Spinal cord (tissue), 10 donors: ENCODE data around the gene P2RY14. TPM values are rescaled to one million over a fixed set of nuclear protein-coding genes. Genes with fewer than 3 reads are reported as not detected.
"Not testable (repeated sequence)": the region's sequence is repeated elsewhere in the genome, so short reads cannot be mapped to it uniquely, and the experiment has no call there.

Experiments
- DNase-seq, 6 donors: peaks; one replicate each; pipeline versions ENCODE4 v3.0.0 to v3.0.0-alpha.2; 2013 to 2015; ENCODE audit warnings: low spot score in 6 of 6, low read depth in 4 of 6
- H3K27ac ChIP-seq: one replicate; pipeline ENCODE4 v1.5.1; 2013; ENCODE audit warnings: low read depth, low read length, control low read depth
- H3K27me3 ChIP-seq: one replicate; pipeline ENCODE4 v1.6.1; 2013; ENCODE audit warnings: low read length; ENCODE audit not compliant: control insufficient read depth, insufficient read depth
- H3K36me3 ChIP-seq: one replicate; pipeline ENCODE4 v1.6.1; 2013; ENCODE audit warnings: low read length; ENCODE audit not compliant: control insufficient read depth, insufficient read depth
- H3K4me1 ChIP-seq: one replicate; pipeline ENCODE4 v1.6.1; 2013; ENCODE audit warnings: low read length; ENCODE audit not compliant: control insufficient read depth, insufficient read depth
- H3K4me3 ChIP-seq: one replicate; pipeline ENCODE4 v1.5.1; 2013; ENCODE audit warnings: low read depth, low read length, control low read depth
- H3K9me3 ChIP-seq: one replicate; pipeline ENCODE4 v1.6.1; 2013; ENCODE audit warnings: low read length; ENCODE audit not compliant: control insufficient read depth, insufficient read depth
- WGBS: methylation state at CpG from one replicate; pipeline ENCODE4 v1.1.5; 2013; ENCODE audit warnings: missing lambda C conversion rate; ENCODE audit not compliant: insufficient coverage; 5-methylcytosine and 5-hydroxymethylcytosine counted together
- polyA plus RNA-seq, 2 donors: library from polyadenylated mRNA; unstranded; fragments of 120-200 nt; gene quantifications; one replicate each; pipeline ENCODE4 v1.2.1, GENCODE V29; 2013; ENCODE audit not compliant: insufficient read length in 2 of 2
- total RNA-seq, 2 donors: library from RNA; depleted of rRNA in 1 of 2; stranded (reverse); fragments of 120-200 nt in 1 of 2; fragments of >200 nt in 1 of 2; gene quantifications; one replicate each; pipeline versions ENCODE4 v1.2.3 to v1.2.4, GENCODE V29; 2013 to 2014
- donor health status: healthy.

The P2RY14 gene
- total and polyA plus RNA-seq, 4 donors, result 1.3 to 8.9 (median 4.8) TPM

GRCh38 chr3:151242006-151242405 lies 36.3 kb downstream of the P2RY14 start:
- H3K36me3 ChIP-seq, H3K4me1 ChIP-seq, H3K27me3 ChIP-seq, H3K9me3 ChIP-seq, H3K4me3 ChIP-seq, H3K27ac ChIP-seq, DNase-seq: not testable (repeated sequence)
- 93% methylated on average over 5 of the region's 18 CpGs for WGBS

- 100% methylated on average over 3 of the region's 7 CpGs for WGBS
- Histone ChIP-seq H3K9me3 (no peaks in the 10 kb centered on the region), H3K4me1 (no peaks in the 10 kb centered on the region), H3K27ac (no peak overlapping the region), H3K27me3 (no peaks in the 10 kb centered on the region), H3K4me3 (no peak overlapping the region), H3K36me3 (no peaks in the 10 kb centered on the region)
- DNase-seq, result no peak
These were observed 41.6 kb downstream of the P2RY14 start for GRCh38 chr3:151236736-151237135.

- DNase-seq, result no peak
- Histone ChIP-seq H3K4me3 (no peak overlapping the region), H3K4me1 (no peaks in the 10 kb centered on the region), H3K9me3 (no peaks in the 10 kb centered on the region), H3K27me3 (no peaks in the 10 kb centered on the region), H3K27ac (no peak overlapping the region), H3K36me3 (no peaks in the 10 kb centered on the region)
- WGBS, result 40% methylated on average over 1 of the region's 2 CpGs
These were observed 42.0 kb downstream of the P2RY14 start for GRCh38 chr3:151236316-151236715.

- Histone ChIP-seq H3K4me1 (no peaks in the 10 kb centered on the region), H3K27ac (no peak overlapping the region), H3K4me3 (no peak overlapping the region), H3K36me3 (no peaks in the 10 kb centered on the region), H3K27me3 (no peaks in the 10 kb centered on the region), H3K9me3 (no peaks in the 10 kb centered on the region)
- DNase-seq, result no peak
- WGBS, result 100% methylated on average over 2 of the region's 6 CpGs
These were observed 43.5 kb downstream of the P2RY14 start for GRCh38 chr3:151234825-151235224.

- Histone ChIP-seq H3K4me3 (no peak overlapping the region), H3K27ac (no peak overlapping the region), H3K36me3 (no peaks in the 10 kb centered on the region), H3K4me1 (peaks cover 3% of the 10 kb centered on the region), H3K27me3 (no peaks in the 10 kb centered on the region), H3K9me3 (no peaks in the 10 kb centered on the region)
- no peak for DNase-seq
- WGBS, result 37% methylated on average over 3 of the region's 4 CpGs
These were observed 45.4 kb downstream of the P2RY14 start for GRCh38 chr3:151232991-151233390.

GRCh38 chr3:151232403-151232802 lies 45.9 kb downstream of the P2RY14 start:
- not testable (repeated sequence) for H3K27ac ChIP-seq, H3K9me3 ChIP-seq, DNase-seq, H3K4me1 ChIP-seq, H3K36me3 ChIP-seq, H3K27me3 ChIP-seq, H3K4me3 ChIP-seq

- H3K9me3 ChIP-seq, result no peaks in the 10 kb centered on the region
- no peak overlapping the region for H3K4me3 ChIP-seq
- no peaks in the 10 kb centered on the region for H3K36me3 ChIP-seq
- no peak overlapping the region for H3K27ac ChIP-seq
- H3K4me1 ChIP-seq, result peaks cover 3% of the 10 kb centered on the region
- no peaks in the 10 kb centered on the region for H3K27me3 ChIP-seq
- WGBS, result 82% methylated on average over 3 of the region's 4 CpGs
- DNase-seq, result no peak
These were observed 47.7 kb downstream of the P2RY14 start for GRCh38 chr3:151230646-151231045.

GRCh38 chr3:151228666-151229040 lies 49.7 kb downstream of the P2RY14 start:
- 86% methylated on average over 1 of the region's 1 CpG for WGBS
- peaks cover 3% of the 10 kb centered on the region for H3K4me1 ChIP-seq
- H3K36me3 ChIP-seq, result no peaks in the 10 kb centered on the region
- no peaks in the 10 kb centered on the region for H3K27me3 ChIP-seq
- peak overlapping the region; percentile 37 for H3K27ac ChIP-seq
- no peak overlapping the region for H3K4me3 ChIP-seq
- DNase-seq, result peak in 2 of 6 donors; percentile 28 to 57
- H3K9me3 ChIP-seq, result no peaks in the 10 kb centered on the region

- peak overlapping the region; percentile 37 for H3K27ac ChIP-seq
- no peak overlapping the region for H3K4me3 ChIP-seq
- H3K9me3 ChIP-seq, result no peaks in the 10 kb centered on the region
- no peaks in the 10 kb centered on the region for H3K27me3 ChIP-seq
- WGBS, result 80% methylated on average over 2 of the region's 9 CpGs
- H3K4me1 ChIP-seq, result peaks cover 3% of the 10 kb centered on the region
- peak; percentile 68 to 93 (median 74) for DNase-seq
- no peaks in the 10 kb centered on the region for H3K36me3 ChIP-seq
These were observed 50.3 kb downstream of the P2RY14 start for GRCh38 chr3:151227807-151228665.

GRCh38 chr3:151227266-151227806 lies 51.0 kb downstream of the P2RY14 start:
- Histone ChIP-seq H3K27me3 (no peaks in the 10 kb centered on the region), H3K36me3 (no peaks in the 10 kb centered on the region), H3K27ac (no peak overlapping the region), H3K9me3 (no peaks in the 10 kb centered on the region), H3K4me1 (peaks cover 3% of the 10 kb centered on the region), H3K4me3 (no peak overlapping the region)
- peak in 1 of 6 donors; percentile 21 for DNase-seq
- WGBS, result no CpG with 5 or more reads among the region's 6 CpGs
